H1 (cell line): ENCODE results near the gene NEDD9. TPM values are rescaled to one million over a fixed set of nuclear protein-coding genes. Genes with fewer than 3 reads are reported as not detected.

Experiments used
- ASH2L ChIP-seq: fragments of 200-600, 300-600 bp; sonication (generic); IDR thresholded peaks from one replicate; pipeline ENCODE4 v1.7.1; 2017; ENCODE audit warnings: low read length
- ATF3 ChIP-seq: IDR thresholded peaks from 2 replicates; pipeline ENCODE4 v1.6.1; 2011; ENCODE audit warnings: low read depth, mild to moderate bottlenecking, low read length; ENCODE audit not compliant: insufficient read depth
- BACH1 ChIP-seq: IDR thresholded peaks from 2 replicates; pipeline ENCODE4 v1.6.1; 2012; ENCODE audit warnings: low read length, improper control_type of control experiment
- CHD2 ChIP-seq: IDR thresholded peaks from 2 replicates; pipeline ENCODE4 v1.6.1; 2012; ENCODE audit warnings: low read length, improper control_type of control experiment
- EGR1 ChIP-seq: IDR thresholded peaks from 2 replicates; pipeline ENCODE4 v1.6.1; 2011; ENCODE audit warnings: low read depth, low read length, borderline replicate concordance
- EP300 ChIP-seq, 2 experiments: IDR thresholded peaks; 1 replicate in 1 of 2; 2 replicates in 1 of 2; pipeline ENCODE4 v1.6.1; 2011 to 2012; ENCODE audit warnings: low read depth in 2 of 2, low read length in 2 of 2, mild to moderate bottlenecking in 2 of 2, borderline replicate concordance in 1 of 2, inconsistent platforms in 1 of 2, moderate library complexity in 1 of 2
- EZH2 ChIP-seq: fragments of 200-600 bp; sonication (generic); IDR thresholded peaks from 2 replicates; pipeline ENCODE4 v1.7.1; 2012; ENCODE audit warnings: low read depth, mild to moderate bottlenecking, moderate library complexity, low read length, inconsistent platforms; ENCODE audit not compliant: severe bottlenecking
- GTF2F1 ChIP-seq: IDR thresholded peaks from 2 replicates; pipeline ENCODE4 v1.6.1; 2012; ENCODE audit warnings: low read depth, low read length, improper control_type of control experiment, borderline replicate concordance
- HDAC2 ChIP-seq, 2 experiments: fragments of 300-600 bp in 1 of 2; sonication (generic) in 1 of 2; IDR thresholded peaks; 2 replicates each; pipeline ENCODE4 v1.6.1; 2011 to 2012; ENCODE audit warnings: low read depth in 2 of 2, low read length in 2 of 2, mild to moderate bottlenecking in 2 of 2, moderate library complexity in 2 of 2, borderline replicate concordance in 1 of 2, inconsistent platforms in 1 of 2
- KDM1A ChIP-seq: fragments of 200-600, 300-600 bp; sonication (generic); IDR thresholded peaks from 2 replicates; pipeline ENCODE4 v1.7.1; 2016; ENCODE audit warnings: mild to moderate bottlenecking, low read length, borderline replicate concordance
- POU5F1 ChIP-seq: IDR thresholded peaks from 2 replicates; pipeline ENCODE4 v1.6.1; 2011; ENCODE audit warnings: low read depth, mild to moderate bottlenecking, low read length, moderate library complexity
- SAP30 ChIP-seq: fragments of 300-600 bp; sonication (generic); IDR thresholded peaks from 2 replicates; pipeline ENCODE4 v1.7.1; 2012; ENCODE audit warnings: low read length, moderate library complexity, mild to moderate bottlenecking, inconsistent platforms; ENCODE audit not compliant: insufficient read depth, insufficient replicate concordance
- SIX5 ChIP-seq: IDR thresholded peaks from 2 replicates; pipeline ENCODE4 v1.6.1; 2011; ENCODE audit warnings: mild to moderate bottlenecking, low read depth, low read length
- SP1 ChIP-seq: IDR thresholded peaks from 2 replicates; pipeline ENCODE4 v1.6.1; 2011; ENCODE audit warnings: low read depth, low read length
- SP4 ChIP-seq: IDR thresholded peaks from 2 replicates; pipeline ENCODE4 v1.6.1; 2012; ENCODE audit warnings: low read length, inconsistent platforms
- TAF1 ChIP-seq: IDR thresholded peaks from 2 replicates; pipeline ENCODE4 v1.6.1; 2011; ENCODE audit warnings: mild to moderate bottlenecking, low read depth, low read length
- TAF7 ChIP-seq: optimal IDR thresholded peaks from 2 replicates; pipeline ENCODE3; 2011; ENCODE audit warnings: low read depth, mild to moderate bottlenecking, inconsistent platforms, low read length, moderate library complexity, borderline replicate concordance
- TEAD4 ChIP-seq: IDR thresholded peaks from 2 replicates; pipeline ENCODE4 v1.6.1; 2012; ENCODE audit warnings: low read depth, low read length, inconsistent platforms, mixed read lengths
- YY1 ChIP-seq: IDR thresholded peaks from 2 replicates; pipeline ENCODE4 v1.6.1; 2011; ENCODE audit warnings: low read depth, mild to moderate bottlenecking, low read length
- polyA plus RNA-seq, 7 experiments: library from polyadenylated mRNA; depleted of rRNA in 3 of 7; stranded (reverse) in 5 of 7; unstranded in 2 of 7; fragments of >200 nt in 5 of 7; fragments of 200-250 nt in 2 of 7; gene quantifications; 1 replicate in 5 of 7; 2 replicates in 1 of 7; 4 replicates in 1 of 7; pipeline versions ENCODE4 v1.2.1 to v1.2.3, GENCODE V29; 2011 to 2013; ENCODE audit warnings: missing spikeins in 2 of 7, mixed read lengths in 2 of 7
- total RNA-seq: library from RNA; stranded (reverse); fragmentation: NEBNext Ultra II Directional; extraction: Animal tissue kit (Norgen Biotek cat#: 25700); gene quantifications from 2 replicates; pipeline ENCODE4 v1.2.1, GENCODE V29; 2021
- TF ChIP-seq, protein P1 (sequence below): IDR thresholded peaks from 2 replicates; pipeline ENCODE4 v1.6.1; 2012; ENCODE audit warnings: inconsistent platforms
- TF ChIP-seq, protein P2 (sequence below): IDR thresholded peaks from 2 replicates; pipeline ENCODE4 v1.6.1; 2012; ENCODE audit warnings: low read length, inconsistent platforms

The NEDD9 gene
- total and polyA plus RNA-seq, 2 of the 8 experiments (the other 6 are each of a cell fraction or from before 2014, with no cell fraction given): 3.6 to 12.0 TPM

GRCh38 chr6:11172501-11173327, 59.8 kb downstream of the NEDD9 start (continued):
- TF ChIP-seq TAF7 (no peak), HDAC2 (IDR thresholded peaks at IDR 0.05; ENCODE audit: borderline replicate concordance in 1 of 2, low read depth in 2 of 2, low read length in 2 of 2) (no peak), GTF2F1 (no peak), SP4 (no peak), EP300 (IDR thresholded peaks at IDR 0.05; ENCODE audit: borderline replicate concordance in 1 of 2, low read depth in 2 of 2, low read length in 2 of 2) (no peak), SIX5 (no peak), ATF3 (no peak), SP1 (no peak), TAF1 (0 out of 2 replicates have a peak, but pooled peaks have one; percentile 20), BACH1 (no peak), ASH2L (no peak), EZH2 (no peak), YY1 (0 out of 2 replicates have a peak, but pooled peaks have one; percentile 35), CHD2 (no peak), POU5F1 (no peak), KDM1A (0 out of 2 replicates have a peak, but pooled peaks have one; percentile 9), TEAD4 (no peak), EGR1 (no peak), SAP30 (no peak)
- TF ChIP-seq, protein P1, sequence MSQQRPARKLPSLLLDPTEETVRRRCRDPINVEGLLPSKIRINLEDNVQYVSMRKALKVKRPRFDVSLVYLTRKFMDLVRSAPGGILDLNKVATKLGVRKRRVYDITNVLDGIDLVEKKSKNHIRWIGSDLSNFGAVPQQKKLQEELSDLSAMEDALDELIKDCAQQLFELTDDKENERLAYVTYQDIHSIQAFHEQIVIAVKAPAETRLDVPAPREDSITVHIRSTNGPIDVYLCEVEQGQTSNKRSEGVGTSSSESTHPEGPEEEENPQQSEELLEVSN: no peak
- TF ChIP-seq, protein P2, sequence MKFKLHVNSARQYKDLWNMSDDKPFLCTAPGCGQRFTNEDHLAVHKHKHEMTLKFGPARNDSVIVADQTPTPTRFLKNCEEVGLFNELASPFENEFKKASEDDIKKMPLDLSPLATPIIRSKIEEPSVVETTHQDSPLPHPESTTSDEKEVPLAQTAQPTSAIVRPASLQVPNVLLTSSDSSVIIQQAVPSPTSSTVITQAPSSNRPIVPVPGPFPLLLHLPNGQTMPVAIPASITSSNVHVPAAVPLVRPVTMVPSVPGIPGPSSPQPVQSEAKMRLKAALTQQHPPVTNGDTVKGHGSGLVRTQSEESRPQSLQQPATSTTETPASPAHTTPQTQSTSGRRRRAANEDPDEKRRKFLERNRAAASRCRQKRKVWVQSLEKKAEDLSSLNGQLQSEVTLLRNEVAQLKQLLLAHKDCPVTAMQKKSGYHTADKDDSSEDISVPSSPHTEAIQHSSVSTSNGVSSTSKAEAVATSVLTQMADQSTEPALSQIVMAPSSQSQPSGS: no peak
